ENCODE results near the gene ATG4B.
"Not testable (repeated sequence)": the region's sequence is repeated elsewhere in the genome, so short reads cannot be mapped to it uniquely, and the experiment has no call there.

Gene ATG4B

DNA sequence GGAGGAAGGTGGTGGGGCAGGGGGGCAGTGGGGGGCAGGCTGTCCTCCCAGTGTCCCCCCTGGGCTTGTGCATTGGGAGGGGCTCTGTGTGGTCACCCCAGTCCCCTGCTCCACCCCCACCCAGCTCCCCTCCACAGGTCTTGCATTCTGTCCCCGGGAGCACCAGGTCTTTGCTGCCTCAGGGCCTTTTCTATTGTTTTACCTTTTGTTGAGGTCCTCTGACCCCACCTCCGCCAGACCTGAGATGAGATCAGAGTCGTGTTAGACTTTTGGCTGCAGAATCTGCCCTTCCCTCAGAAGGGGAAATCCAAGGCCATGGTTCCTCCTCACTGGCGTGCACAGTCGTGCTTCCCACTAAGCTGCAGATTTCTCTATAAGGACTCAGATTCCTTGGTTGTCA lies 20.8 kb downstream of the ATG4B start:
- no peaks in the 10 kb centered on the region for H3K79me2 ChIP-seq (ENCODE audit: insufficient read depth, low read length)
- H2AFZ ChIP-seq (ENCODE audit: low read length): no peak overlapping the region
- no peaks in the 10 kb centered on the region for H3K4me1 ChIP-seq (ENCODE audit: insufficient read depth, low read length, severe bottlenecking)
- H3K9me2 ChIP-seq (ENCODE audit: low read depth, low read length): no peaks in the 10 kb centered on the region
- no peaks in the 10 kb centered on the region for H3F3A ChIP-seq (ENCODE audit: insufficient read depth, low read length)
- H3K4me3 ChIP-seq (ENCODE audit: low read depth, low read length, poor library complexity, severe bottlenecking): no peak overlapping the region
- H3K27ac ChIP-seq (ENCODE audit: low read depth, low read length, poor library complexity, severe bottlenecking): no peak overlapping the region
- H3K27me3 ChIP-seq (ENCODE audit: insufficient read depth, low read length): no peaks in the 10 kb centered on the region
- H4K20me1 ChIP-seq (ENCODE audit: insufficient read depth, low read length): no peaks in the 10 kb centered on the region
- peaks cover 78% of the 10 kb centered on the region for H3K36me3 ChIP-seq (ENCODE audit: insufficient read depth, low read length)
- no peaks in the 10 kb centered on the region for H3K9me3 ChIP-seq (ENCODE audit: low read length)
- H3K9ac ChIP-seq (ENCODE audit: low read length): no peak overlapping the region
- H3K4me2 ChIP-seq (ENCODE audit: low read length): no peak overlapping the region
- TF ChIP-seq CTCF (IDR thresholded peaks at IDR 0.05; ENCODE audit: low read length) (no peak), EZH2 (IDR thresholded peaks at IDR 0.05; ENCODE audit: borderline replicate concordance, low read length) (no peak)

- Histone ChIP-seq H3K9me2 (ENCODE audit: low read depth, low read length) (no peaks in the 10 kb centered on the region), H3K36me3 (ENCODE audit: insufficient read depth, low read length) (peaks cover 70% of the 10 kb centered on the region), H3K27ac (ENCODE audit: low read depth, low read length, poor library complexity, severe bottlenecking) (no peak overlapping the region), H3F3A (ENCODE audit: insufficient read depth, low read length) (no peaks in the 10 kb centered on the region), H3K79me2 (ENCODE audit: insufficient read depth, low read length) (no peaks in the 10 kb centered on the region), H2AFZ (ENCODE audit: low read length) (no peak overlapping the region), H3K4me2 (ENCODE audit: low read length) (no peak overlapping the region), H3K27me3 (ENCODE audit: insufficient read depth, low read length) (no peaks in the 10 kb centered on the region), H3K4me1 (ENCODE audit: insufficient read depth, low read length, severe bottlenecking) (no peaks in the 10 kb centered on the region), H3K9ac (ENCODE audit: low read length) (no peak overlapping the region), H3K4me3 (ENCODE audit: low read depth, low read length, poor library complexity, severe bottlenecking) (no peak overlapping the region), H3K9me3 (ENCODE audit: low read length) (no peaks in the 10 kb centered on the region), H4K20me1 (ENCODE audit: insufficient read depth, low read length) (no peaks in the 10 kb centered on the region)
- TF ChIP-seq CTCF (IDR thresholded peaks at IDR 0.05; ENCODE audit: low read length) (peak; percentile 73), EZH2 (IDR thresholded peaks at IDR 0.05; ENCODE audit: borderline replicate concordance, low read length) (no peak)
Measured at GRCh38 chr2:241659150-241659739, 21.8 kb downstream of the ATG4B start.

GRCh38 chr2:241660593-241661213 lies 23.2 kb downstream of the ATG4B start:
- peaks cover 55% of the 10 kb centered on the region for H3K36me3 ChIP-seq (ENCODE audit: insufficient read depth, low read length)
- H3K4me2 ChIP-seq (ENCODE audit: low read length): no peak overlapping the region
- no peaks in the 10 kb centered on the region for H3K4me1 ChIP-seq (ENCODE audit: insufficient read depth, low read length, severe bottlenecking)
- H3K27me3 ChIP-seq (ENCODE audit: insufficient read depth, low read length): no peaks in the 10 kb centered on the region
- no peaks in the 10 kb centered on the region for H3K79me2 ChIP-seq (ENCODE audit: insufficient read depth, low read length)
- H3F3A ChIP-seq (ENCODE audit: insufficient read depth, low read length): no peaks in the 10 kb centered on the region
- no peaks in the 10 kb centered on the region for H3K9me3 ChIP-seq (ENCODE audit: low read length)
- H3K27ac ChIP-seq (ENCODE audit: low read depth, low read length, poor library complexity, severe bottlenecking): no peak overlapping the region
- no peak overlapping the region for H2AFZ ChIP-seq (ENCODE audit: low read length)
- no peaks in the 10 kb centered on the region for H3K9me2 ChIP-seq (ENCODE audit: low read depth, low read length)
- TF ChIP-seq CTCF (IDR thresholded peaks at IDR 0.05; ENCODE audit: low read length): no peak
- TF ChIP-seq EZH2 (IDR thresholded peaks at IDR 0.05; ENCODE audit: borderline replicate concordance, low read length): no peak
- no peak overlapping the region for H3K9ac ChIP-seq (ENCODE audit: low read length)
- H4K20me1 ChIP-seq (ENCODE audit: insufficient read depth, low read length): no peaks in the 10 kb centered on the region
- no peak overlapping the region for H3K4me3 ChIP-seq (ENCODE audit: low read depth, low read length, poor library complexity, severe bottlenecking)

- not testable (repeated sequence) for H3K9ac ChIP-seq (ENCODE audit: low read length); H3K9me3 ChIP-seq (ENCODE audit: low read length); H3K27ac ChIP-seq (ENCODE audit: low read depth, low read length, poor library complexity, severe bottlenecking); H3K9me2 ChIP-seq (ENCODE audit: low read depth, low read length); H3K79me2 ChIP-seq (ENCODE audit: insufficient read depth, low read length); H3K27me3 ChIP-seq (ENCODE audit: insufficient read depth, low read length); H3K4me2 ChIP-seq (ENCODE audit: low read length); H3K4me1 ChIP-seq (ENCODE audit: insufficient read depth, low read length, severe bottlenecking); H3K4me3 ChIP-seq (ENCODE audit: low read depth, low read length, poor library complexity, severe bottlenecking); H4K20me1 ChIP-seq (ENCODE audit: insufficient read depth, low read length); H2AFZ ChIP-seq (ENCODE audit: low read length); H3F3A ChIP-seq (ENCODE audit: insufficient read depth, low read length)
- peaks cover 53% of the 10 kb centered on the region for H3K36me3 ChIP-seq (ENCODE audit: insufficient read depth, low read length)
Measured at GRCh38 chr2:241662731-241663130, 25.2 kb downstream of the ATG4B start.
